Heart left ventricle (tissue), 16 donors: Measurements from ENCODE around the gene PCIF1. TPM values are rescaled to one million over a fixed set of nuclear protein-coding genes. Genes with fewer than 3 reads are reported as not detected.
"Not testable (repeated sequence)": the region's sequence is repeated elsewhere in the genome, so short reads cannot be mapped to it uniquely, and the experiment has no call there.

ENCODE experiments used
- ATAC-seq, 4 donors: fragments of 200-7000 bp; cut with Tn5 transposase; one replicate each; pipeline ENCODE4 v1.9.1; 2020 to 2022; ENCODE audit warnings: moderate library complexity in 4 of 4, mild to moderate bottlenecking in 3 of 4, moderate number of reproducible peaks in 1 of 4
- DNase-seq, 5 donors: peaks; one replicate each; pipeline ENCODE4 v3.0.0-alpha.2; 2020
- H3K27ac ChIP-seq, 12 donors: fragments of 200-600 bp; sonication (generic) in 4 of 12; one replicate each; pipeline versions ENCODE4 v1.5.0 to v1.8.0; 2016 to 2022; ENCODE audit warnings: mild to moderate bottlenecking in 2 of 12
- H3K27me3 ChIP-seq, 9 donors: fragments of 200-600 bp; sonication (generic) in 2 of 9; one replicate each; pipeline versions ENCODE4 v1.5.1 to v1.8.0; 2016 to 2022; ENCODE audit warnings: mild to moderate bottlenecking in 3 of 9
- H3K36me3 ChIP-seq, 9 donors: fragments of 200-600 bp; sonication (generic) in 2 of 9; one replicate each; pipeline versions ENCODE4 v1.5.0 to v1.8.0; 2018 to 2022; ENCODE audit warnings: mild to moderate bottlenecking in 2 of 9
- H3K4me1 ChIP-seq, 12 donors: fragments of 200-600 bp; sonication (generic) in 4 of 12; one replicate each; pipeline versions ENCODE4 v1.5.0 to v1.8.0; 2016 to 2022; ENCODE audit warnings: mild to moderate bottlenecking in 3 of 12
- H3K4me3 ChIP-seq, 12 donors: fragments of 200-600 bp; sonication (generic) in 4 of 12; one replicate each; pipeline versions ENCODE4 v1.5.0 to v1.8.0; 2017 to 2022; ENCODE audit warnings: mild to moderate bottlenecking in 9 of 12, moderate library complexity in 4 of 12
- H3K9me3 ChIP-seq, 12 donors: fragments of 200-600 bp; sonication (generic) in 4 of 12; one replicate each; pipeline versions ENCODE4 v1.5.0 to v1.8.0; 2016 to 2022; ENCODE audit warnings: mild to moderate bottlenecking in 1 of 12
- CTCF ChIP-seq, 12 donors: fragments of 200-600 bp; sonication (generic) in 4 of 12; IDR thresholded peaks; one replicate each; pipeline versions ENCODE4 v1.5.0 to v1.8.0; 2018 to 2022; ENCODE audit warnings: antibody characterized with exemption in 12 of 12, mild to moderate bottlenecking in 5 of 12
- POLR2A ChIP-seq, 2 donors: fragments of 450-650 bp; IDR thresholded peaks; one replicate each; pipeline ENCODE4 v1.6.1; 2017; ENCODE audit warnings: antibody characterized with exemption in 2 of 2, mild to moderate bottlenecking in 2 of 2, moderate library complexity in 2 of 2
- WGBS, 4 donors: extraction: QIAGEN DNeasy Blood & Tissue Kit in 2 of 4; methylation state at CpG; one replicate each; pipeline versions ENCODE4 v1.1.5 to v1.1.7; 2013 to 2018; 5-methylcytosine and 5-hydroxymethylcytosine counted together
- intact Hi-C, 10 donors: fragments of 100-400 bp; cut with DNase I; formaldehyde crosslinking; loops; one replicate each; pipeline versions ENCODE4 v1.11.1 to v1.14.2; 2022
- polyA plus RNA-seq, 2 donors: library from polyadenylated mRNA; stranded (reverse); fragments of 200-250 nt; gene quantifications; one replicate each; pipeline ENCODE4 v1.2.3, GENCODE V29; 2013
- total RNA-seq, 9 donors: library from RNA; depleted of rRNA in 2 of 9; stranded (reverse); fragments of >200 nt in 2 of 9; fragmentation: NEBNext Ultra II Directional in 3 of 9; extraction: Animal tissue kit (Norgen Biotek cat#: 25700) in 3 of 9; gene quantifications; one replicate each; pipeline versions ENCODE4 v1.1.0 to v1.2.4, GENCODE V29; 2016 to 2023
- donor health status: ischemic (EF 13 %, LVEDD 7.1; RV severe dilation, severe dysfunction).
- donor health status: healthy with polysubstance abuse.
- donor health status: DM: no; HTN: yes; CAD: no.
- donor health status: DM: no; HTN: no; CAD: no.
- donor health status: ischemic (EF 25% LVEDD 6.9; RV normal size, moderate dysfunction).
- donor health status: ischemic (EF 25% LVEDD 5.7; RV mildly dilated, moderate dysfunction).
- donor health status: healthy.
- donor health status: DM: yes; HTN: yes; CAD: no.
- donor health status: ischemic (EF 35%, LVEDD 5.7; RV mildly dilated, moderate dysfunction).
- donor health status: nonischemic (EF 11% LVEDD 7.7; RV severe dilation, severe dysfunction).
- donor health status: DM: yes; HTN: yes; CAD: no.
- donor health status: PGD.
- donor health status: ischemic (EF 29% LVEDD 5.4; RV normal size, mild dysfunction).
- donor health status: nonischemic (EF 23%, LVEDD 6.1; RV moderate dilation, normal function).

PCIF1 gene
- total and polyA plus RNA-seq, 11 donors = 17.5 to 40.2 (median 28.2) TPM

- Histone ChIP-seq H3K9me3 (no peaks in the 10 kb centered on the region), H3K27ac (no peak overlapping the region), H3K4me1 (peaks cover 2 to 35% (median 21%) of the 10 kb centered on the region in 12 donors), H3K27me3 (no peaks in the 10 kb centered on the region), H3K4me3 (no peak overlapping the region), H3K36me3 (no peaks in the 10 kb centered on the region)
- ATAC-seq = no peak
- no peak for DNase-seq
- TF ChIP-seq POLR2A (IDR thresholded peaks at IDR 0.05) (no peak), CTCF (IDR thresholded peaks at IDR 0.05) (no peak)
- intact Hi-C loops = no loop called here
- 85 to 88% (median 86%) methylated on average over 13 to 14 of the region's 14 CpGs for WGBS, 4 donors
Measured at GRCh38 chr20:45927071-45927878, 7.2 kb upstream of the PCIF1 start.

DNA sequence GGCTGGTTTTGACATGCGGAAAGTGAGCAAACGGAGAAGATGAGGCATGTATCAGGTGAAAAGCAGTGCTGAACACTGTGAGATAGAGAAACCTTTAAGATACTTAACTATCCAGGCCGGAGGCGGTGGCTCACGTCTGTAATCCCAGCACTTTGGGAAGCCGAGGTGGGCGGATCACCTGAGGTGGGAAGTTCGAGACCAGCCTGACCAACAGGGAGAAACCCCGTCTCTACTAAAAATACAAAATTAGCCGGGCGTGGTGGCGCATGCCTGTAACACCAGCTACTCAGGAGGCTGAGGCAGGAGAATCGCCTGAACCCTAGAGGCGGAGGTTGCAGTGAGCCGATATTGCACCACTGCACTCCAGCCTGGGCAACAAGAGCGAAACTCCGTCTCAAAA is 2.8 kb upstream of the PCIF1 start:
- not testable (repeated sequence) for H3K4me3 ChIP-seq, H3K27me3 ChIP-seq, ATAC-seq, H3K9me3 ChIP-seq, H3K27ac ChIP-seq, H3K36me3 ChIP-seq, DNase-seq
- 92 to 97% (median 94%) methylated on average over 17 of the region's 17 CpGs for WGBS, 4 donors
- intact Hi-C loops = loop anchor here in 4 of 10 donors (2.0 to 10.0 kb wide), 4 partner anchors 39 to 97 kb away; partner anchors contain the start of genes CTSA (in 2 of the 4), NEURL2 (in 2 of the 4), SNX21 (in 2 of the 4) and ZNF335 (in 1 of the 4)
- H3K4me1 ChIP-seq = peaks cover 0 to 24% (median 17%) of the 10 kb centered on the region in 12 donors

DNA sequence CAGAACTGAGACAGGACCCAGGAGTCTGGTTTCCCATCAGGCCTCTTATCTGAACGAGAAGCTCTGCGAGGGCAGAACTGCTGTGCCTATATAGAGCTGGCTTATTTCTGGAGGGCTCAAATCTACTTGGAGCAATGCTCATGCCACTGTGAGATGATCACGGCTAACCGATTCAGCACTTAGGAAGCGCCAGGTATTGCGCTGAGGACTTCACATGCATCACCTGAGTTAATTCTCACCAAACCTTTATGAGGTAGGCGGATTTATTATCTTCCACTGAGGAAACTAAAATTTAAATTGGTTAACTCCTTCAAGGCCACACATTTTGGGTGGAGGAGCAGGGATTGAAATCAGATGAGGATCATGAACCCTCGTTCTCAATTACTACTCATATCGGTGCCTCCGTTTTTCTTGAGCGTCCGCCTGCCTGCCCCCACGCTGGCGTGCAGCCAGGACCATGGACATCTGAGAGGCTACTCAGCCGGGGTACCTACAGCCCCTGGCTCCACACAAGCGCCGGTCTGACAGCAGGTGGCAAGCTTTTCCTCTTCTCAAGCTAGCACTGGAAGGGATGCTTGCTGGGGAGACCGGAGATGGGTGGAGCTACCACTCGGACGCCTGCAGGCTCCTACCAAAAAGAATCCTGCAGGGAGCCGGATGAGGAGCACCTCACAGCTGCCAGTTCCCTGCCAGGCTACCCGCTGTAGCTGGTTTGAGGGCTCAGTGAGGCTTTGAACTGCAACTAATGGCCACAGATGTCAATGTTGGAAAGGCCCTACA is 1.0 kb upstream of the PCIF1 start:
- Histone ChIP-seq H3K4me3 (peak overlapping the region; percentile 79 to 100 (median 99)), H3K36me3 (peaks cover 0 to 22% (median 14%) of the 10 kb centered on the region in 9 donors), H3K27ac (peak overlapping the region; percentile 99 to 100 (median 100)), H3K27me3 (no peaks in the 10 kb centered on the region), H3K4me1 (peaks cover 0 to 28% (median 20%) of the 10 kb centered on the region in 12 donors), H3K9me3 (no peaks in the 10 kb centered on the region)
- WGBS, 4 donors = 23 to 24% (median 24%) methylated on average over 20 to 22 of the region's 22 CpGs
- peak in 1 of 2 donors; percentile 16 for TF ChIP-seq POLR2A (IDR thresholded peaks at IDR 0.05)
- peak in 10 of 12 donors; percentile 7 to 56 (median 30) for TF ChIP-seq CTCF (IDR thresholded peaks at IDR 0.05)
- intact Hi-C loops = loop anchor here in 8 of 10 donors (1.0 to 10.0 kb wide), 10 partner anchors 22 to 99 kb away; partner anchors contain the start of genes CTSA (in 6 of the 8), NEURL2 (in 6 of the 8), SNX21 (in 2 of the 8) and ACOT8 (in 1 of the 8)
- peak; percentile 78 to 82 (median 79) for DNase-seq
- peak; percentile 16 to 61 (median 38) for ATAC-seq

DNA sequence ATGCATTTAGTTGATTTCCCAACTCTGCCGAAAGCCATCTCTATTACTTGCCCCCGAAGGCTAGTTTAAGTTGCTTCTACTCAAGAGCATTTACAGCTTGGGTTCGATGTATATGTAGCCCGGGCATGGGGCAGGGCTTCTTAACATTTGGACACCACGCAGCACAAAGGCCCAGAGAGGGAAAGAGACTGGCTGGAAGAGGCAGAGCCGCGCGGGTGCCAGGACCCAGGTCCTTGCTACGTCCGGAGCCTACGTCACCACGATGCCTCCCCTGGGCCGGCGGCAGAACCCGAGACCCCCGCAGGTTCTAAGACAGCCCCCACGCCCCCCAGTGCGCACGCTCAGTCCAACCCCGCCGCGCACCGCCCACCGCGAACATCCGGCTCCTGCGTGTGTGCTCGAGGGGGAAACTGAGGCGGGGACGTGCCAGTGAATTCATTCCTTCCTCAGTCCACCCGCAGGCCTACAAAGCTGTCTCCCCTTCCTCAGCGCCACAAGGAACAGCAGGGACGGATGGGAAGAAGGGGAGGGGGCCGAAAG is 367 bp upstream of the PCIF1 start:
- peaks cover 0 to 28% (median 20%) of the 10 kb centered on the region in 12 donors for H3K4me1 ChIP-seq
- H3K27me3 ChIP-seq = no peaks in the 10 kb centered on the region
- peak overlapping the region; percentile 99 to 100 (median 100) for H3K27ac ChIP-seq
- peaks cover 0 to 29% (median 21%) of the 10 kb centered on the region in 9 donors for H3K36me3 ChIP-seq
- ATAC-seq (peak; percentile 30 to 58 (median 48)), DNase-seq (peak; percentile 74 to 82 (median 78))
- H3K9me3 ChIP-seq = no peaks in the 10 kb centered on the region
- WGBS, 4 donors = 0% methylated on average over 14 to 34 of the region's 34 CpGs
- H3K4me3 ChIP-seq = peak overlapping the region; percentile 79 to 100 (median 99)
- intact Hi-C loops = loop anchor here in 7 of 10 donors (1.0 to 10.0 kb wide), 9 partner anchors 23 to 99 kb away; partner anchors contain the start of genes CTSA (in 4 of the 7), NEURL2 (in 4 of the 7), SNX21 (in 2 of the 7) and ACOT8 (in 1 of the 7)
- TF ChIP-seq CTCF (IDR thresholded peaks at IDR 0.05) = no peak
- TF ChIP-seq POLR2A (IDR thresholded peaks at IDR 0.05) = no peak
